Gastrocnemius medialis (tissue), 4 donors: ENCODE data around the gene CNPY4. TPM values are rescaled to one million over a fixed set of nuclear protein-coding genes. Genes with fewer than 3 reads are reported as not detected.

Experiments used
- ATAC-seq, 2 donors: fragments of 150-250 bp; one replicate each; pipeline ENCODE4 v1.9.1; 2016
- DNase-seq, 2 donors: peaks; one replicate each; pipeline ENCODE4 v3.0.0-alpha.2; 2019
- H3K27ac ChIP-seq, 4 donors: fragments of 200-600 bp; sonication (generic); 1 replicate in 1 of 4; 2 replicates in 3 of 4; pipeline ENCODE4 v1.5.1; 2016 to 2018; ENCODE audit warnings: mild to moderate bottlenecking in 2 of 4, moderate library complexity in 1 of 4
- H3K27me3 ChIP-seq, 3 donors: fragments of 200-600 bp; sonication (generic) in 2 of 3; 1 replicate in 1 of 3; 2 replicates in 2 of 3; pipeline versions ENCODE4 v1.5.1 to v1.6.0; 2016 to 2019; ENCODE audit warnings: mild to moderate bottlenecking in 1 of 3, moderate library complexity in 1 of 3
- H3K36me3 ChIP-seq, 2 donors: fragments of 200-600 bp; sonication (generic) in 1 of 2; one replicate each; pipeline ENCODE4 v1.5.1; 2017 to 2018
- H3K4me1 ChIP-seq, 2 donors: fragments of 200-600 bp; sonication (generic) in 1 of 2; one replicate each; pipeline ENCODE4 v1.5.1; 2016 to 2017; ENCODE audit warnings: mild to moderate bottlenecking in 2 of 2
- H3K4me3 ChIP-seq, 4 donors: fragments of 200-600 bp; sonication (generic) in 3 of 4; 1 replicate in 1 of 4; 2 replicates in 3 of 4; pipeline ENCODE4 v1.5.1; 2016 to 2019; ENCODE audit warnings: mild to moderate bottlenecking in 2 of 4
- H3K9me3 ChIP-seq, 3 donors: fragments of 200-600 bp; sonication (generic) in 2 of 3; 1 replicate in 1 of 3; 2 replicates in 2 of 3; pipeline ENCODE4 v1.5.1; 2016 to 2019
- CTCF ChIP-seq, 5 experiments: fragments of 450-650 bp in 3 of 5; fragments of 200-600 bp in 2 of 5; sonication (generic) in 2 of 5; IDR thresholded peaks in 4 of 5; conservative IDR thresholded peaks in 1 of 5; 1 replicate in 4 of 5; 2 replicates in 1 of 5; pipeline ENCODE4 v1.5.1; 2016 to 2019; ENCODE audit warnings: antibody characterized with exemption in 5 of 5, mild to moderate bottlenecking in 3 of 5, moderate library complexity in 3 of 5
- POLR2A ChIP-seq, 2 donors: fragments of 450-650 bp; IDR thresholded peaks; one replicate each; pipeline ENCODE4 v1.6.1; 2017; ENCODE audit warnings: antibody characterized with exemption in 2 of 2, mild to moderate bottlenecking in 2 of 2, moderate library complexity in 2 of 2
- in situ Hi-C, 4 donors: fragments of 200-750 bp; cut with MboI; loops; one replicate each; pipeline versions ENCODE4 v1.15.0 to v1.8.0; 2017; ENCODE audit warnings: low sequenced_read_pairs in 4 of 4
- intact Hi-C: fragments of 100-400 bp; cut with DNase I; formaldehyde crosslinking; loops from one replicate; pipeline ENCODE4 v1.15.1; 2023; ENCODE audit warnings: low total_unique reads
- total RNA-seq, 4 donors: library from RNA; depleted of rRNA; stranded (reverse); fragments of >200 nt; gene quantifications; one replicate each; pipeline versions ENCODE4 v1.1.0 to v1.2.3, GENCODE V29; 2016

Gene CNPY4
- total RNA-seq, 4 donors from 2014 or later, result 2.0 to 5.0 (median 2.4) TPM

- Histone ChIP-seq H3K4me3 (no peak overlapping the region), H3K27me3 (no peaks in the 10 kb centered on the region), H3K27ac (no peak overlapping the region), H3K9me3 (no peaks in the 10 kb centered on the region), H3K4me1 (peaks cover 6 to 17% of the 10 kb centered on the region in 2 donors), H3K36me3 (peaks cover 0 to 40% of the 10 kb centered on the region in 2 donors)
- TF ChIP-seq POLR2A (IDR thresholded peaks at IDR 0.05), result no peak
- TF ChIP-seq CTCF (IDR thresholded peaks at IDR 0.05 in 4 of 5, conservative IDR thresholded peaks at IDR 0.05 in 1 of 5), result no peak
- ATAC-seq, result no peak
- no peak for DNase-seq
- intact Hi-C loops, result no loop called here
- in situ Hi-C loops, result loop anchor here in 1 of 4 donors (25.0 kb wide), 1 partner anchor 182 kb away; no protein-coding TSS in a partner anchor
Observed at GRCh38 chr7:100155553-100156317, 36.3 kb downstream of the CNPY4 start.

- Histone ChIP-seq H3K9me3 (no peaks in the 10 kb centered on the region), H3K4me1 (peaks cover 6 to 17% of the 10 kb centered on the region in 2 donors), H3K4me3 (no peak overlapping the region), H3K27me3 (no peaks in the 10 kb centered on the region), H3K27ac (no peak overlapping the region), H3K36me3 (peaks cover 0 to 40% of the 10 kb centered on the region in 2 donors)
- DNase-seq (no peak), ATAC-seq (no peak)
- in situ Hi-C loops, result loop anchor here in 1 of 4 donors (25.0 kb wide), 1 partner anchor 181 kb away; no protein-coding TSS in a partner anchor
- intact Hi-C loops, result no loop called here
- TF ChIP-seq CTCF (IDR thresholded peaks at IDR 0.05 in 4 of 5, conservative IDR thresholded peaks at IDR 0.05 in 1 of 5) (no peak), POLR2A (IDR thresholded peaks at IDR 0.05) (no peak)
Observed at GRCh38 chr7:100156331-100157068, 37.1 kb downstream of the CNPY4 start.

GRCh38 chr7:100157069-100157333 lies 37.6 kb downstream of the CNPY4 start:
- peaks cover 0 to 40% of the 10 kb centered on the region in 2 donors for H3K36me3 ChIP-seq
- peak overlapping the region in 1 of 4 donors; percentile 75 for H3K27ac ChIP-seq
- in situ Hi-C loops (loop anchor here in 1 of 4 donors (25.0 kb wide), 1 partner anchor 180 kb away; no protein-coding TSS in a partner anchor), intact Hi-C loops (no loop called here)
- DNase-seq, result no peak
- no peaks in the 10 kb centered on the region for H3K27me3 ChIP-seq
- H3K4me3 ChIP-seq, result no peak overlapping the region
- TF ChIP-seq CTCF (IDR thresholded peaks at IDR 0.05 in 4 of 5, conservative IDR thresholded peaks at IDR 0.05 in 1 of 5) (no peak), POLR2A (IDR thresholded peaks at IDR 0.05) (no peak)
- no peaks in the 10 kb centered on the region for H3K9me3 ChIP-seq
- no peak for ATAC-seq
- H3K4me1 ChIP-seq, result peaks cover 6 to 17% of the 10 kb centered on the region in 2 donors

GRCh38 chr7:100157334-100158228 lies 38.1 kb downstream of the CNPY4 start:
- H3K36me3 ChIP-seq, result peaks cover 0 to 38% of the 10 kb centered on the region in 2 donors
- intact Hi-C loops, result no loop called here
- H3K27ac ChIP-seq, result peak overlapping the region; percentile 60 to 86 (median 72)
- ATAC-seq (peak; percentile 28 to 57), DNase-seq (peak in 1 of 2 donors; percentile 37)
- H3K27me3 ChIP-seq, result no peaks in the 10 kb centered on the region
- TF ChIP-seq POLR2A (IDR thresholded peaks at IDR 0.05), result no peak
- TF ChIP-seq CTCF (IDR thresholded peaks at IDR 0.05 in 4 of 5, conservative IDR thresholded peaks at IDR 0.05 in 1 of 5), result no peak
- in situ Hi-C loops, result loop anchor here in 1 of 4 donors (25.0 kb wide), 1 partner anchor 180 kb away; no protein-coding TSS in a partner anchor
- peaks cover 6 to 17% of the 10 kb centered on the region in 2 donors for H3K4me1 ChIP-seq
- no peaks in the 10 kb centered on the region for H3K9me3 ChIP-seq
- H3K4me3 ChIP-seq, result peak overlapping the region; percentile 67 to 90 (median 70)
